ENCODE data around the gene FMO3. TPM values are rescaled to one million over a fixed set of nuclear protein-coding genes. Genes with fewer than 3 reads are reported as not detected.

Gene FMO3
- total RNA-seq, 1 donor from 2014 or later = 1.3 TPM

GRCh38 chr1:171113382-171113781 lies 22.7 kb downstream of the FMO3 start:
- intact Hi-C loops (cut with micrococcal nuclease) = no loop called here
- H3K27me3 ChIP-seq (ENCODE audit: low read depth) = no peaks in the 10 kb centered on the region
- no peaks in the 10 kb centered on the region for H3K9me3 ChIP-seq (replicated peaks)
- no peak overlapping the region for H3K27ac ChIP-seq (replicated peaks)
- TF ChIP-seq CTCF (IDR thresholded peaks at IDR 0.05; ENCODE audit: borderline replicate concordance) = no peak
- no peak for DNase-seq
- peaks cover 35% of the 10 kb centered on the region for H3K4me1 ChIP-seq
- H3K4me3 ChIP-seq = no peak overlapping the region
- no peaks in the 10 kb centered on the region for H3K36me3 ChIP-seq

DNA sequence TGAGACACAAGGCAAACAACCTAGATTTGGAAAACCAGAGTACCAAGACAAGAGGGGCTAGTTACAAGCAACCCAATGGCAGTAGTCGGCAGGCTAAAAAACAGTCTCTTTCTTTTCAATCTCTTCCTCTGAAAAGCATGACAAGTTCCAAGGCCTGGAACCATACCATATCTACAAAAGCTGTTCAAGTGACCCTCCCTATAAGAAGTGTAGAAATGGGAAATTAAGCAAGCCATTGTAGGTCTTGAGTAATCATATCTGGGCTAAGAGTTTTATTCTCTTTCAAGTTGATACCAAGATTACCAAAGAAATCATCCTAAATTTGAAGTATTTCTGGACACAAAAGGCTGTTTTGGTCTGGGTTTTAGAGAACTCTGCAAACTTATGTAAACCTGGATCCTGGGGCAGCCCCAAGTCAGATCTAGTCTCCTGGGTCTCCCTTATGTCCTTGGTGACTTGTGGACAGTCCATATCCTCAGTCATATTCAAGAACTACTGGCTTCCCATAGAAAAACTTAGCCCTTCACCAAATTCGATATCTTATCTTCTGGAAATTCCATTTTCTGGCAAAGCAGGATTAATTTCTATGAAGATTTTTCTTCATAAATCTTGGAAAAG lies 24.7 kb downstream of the FMO3 start:
- H3K36me3 ChIP-seq = no peaks in the 10 kb centered on the region
- TF ChIP-seq CTCF (IDR thresholded peaks at IDR 0.05; ENCODE audit: borderline replicate concordance) = no peak
- H3K4me3 ChIP-seq = no peak overlapping the region
- H3K9me3 ChIP-seq (replicated peaks) = no peaks in the 10 kb centered on the region
- peak overlapping the region; percentile 48 for H3K27ac ChIP-seq (replicated peaks)
- peaks cover 23% of the 10 kb centered on the region for H3K4me1 ChIP-seq
- no peak for DNase-seq
- H3K27me3 ChIP-seq (ENCODE audit: low read depth) = no peaks in the 10 kb centered on the region
- intact Hi-C loops (cut with micrococcal nuclease) = no loop called here

DNA sequence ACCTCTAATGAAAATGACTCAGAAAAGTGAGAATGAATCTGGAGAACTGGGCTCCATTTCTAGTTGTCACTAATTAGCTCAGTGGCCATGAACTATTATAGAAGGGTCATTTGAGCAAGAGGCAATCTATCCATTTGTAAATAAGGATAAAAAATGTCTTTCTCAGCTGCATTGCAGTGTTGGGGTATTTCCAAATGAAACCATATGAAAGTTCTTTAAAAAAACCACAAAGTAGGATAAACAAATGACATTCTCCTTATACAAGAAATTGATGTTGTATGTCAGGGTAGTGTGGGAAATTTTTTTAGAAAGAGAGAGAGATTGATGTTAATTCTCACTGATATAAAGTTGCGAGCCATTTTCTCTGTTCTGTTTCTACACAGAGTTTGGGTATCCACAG lies 26.0 kb downstream of the FMO3 start:
- Histone ChIP-seq H3K27ac (replicated peaks) (no peak overlapping the region), H3K9me3 (replicated peaks) (no peaks in the 10 kb centered on the region), H3K4me1 (peaks cover 10% of the 10 kb centered on the region), H3K36me3 (no peaks in the 10 kb centered on the region), H3K4me3 (no peak overlapping the region), H3K27me3 (ENCODE audit: low read depth) (no peaks in the 10 kb centered on the region)
- intact Hi-C loops (cut with micrococcal nuclease) = no loop called here
- TF ChIP-seq CTCF (IDR thresholded peaks at IDR 0.05; ENCODE audit: borderline replicate concordance) = no peak
- no peak for DNase-seq

DNA sequence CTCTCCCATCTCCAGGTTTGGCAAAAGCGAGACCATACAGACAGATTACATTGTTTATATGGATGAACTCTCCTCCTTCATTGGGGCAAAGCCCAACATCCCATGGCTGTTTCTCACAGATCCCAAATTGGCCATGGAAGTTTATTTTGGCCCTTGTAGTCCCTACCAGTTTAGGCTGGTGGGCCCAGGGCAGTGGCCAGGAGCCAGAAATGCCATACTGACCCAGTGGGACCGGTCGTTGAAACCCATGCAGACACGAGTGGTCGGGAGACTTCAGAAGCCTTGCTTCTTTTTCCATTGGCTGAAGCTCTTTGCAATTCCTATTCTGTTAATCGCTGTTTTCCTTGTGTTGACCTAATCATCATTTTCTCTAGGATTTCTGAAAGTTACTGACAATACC lies 26.4 kb downstream of the FMO3 start:
- DNase-seq = no peak
- H3K4me1 ChIP-seq = peaks cover 8% of the 10 kb centered on the region
- H3K9me3 ChIP-seq (replicated peaks) = no peaks in the 10 kb centered on the region
- no peaks in the 10 kb centered on the region for H3K36me3 ChIP-seq
- H3K27ac ChIP-seq (replicated peaks) = no peak overlapping the region
- intact Hi-C loops (cut with micrococcal nuclease) = no loop called here
- no peak for TF ChIP-seq CTCF (IDR thresholded peaks at IDR 0.05; ENCODE audit: borderline replicate concordance)
- no peaks in the 10 kb centered on the region for H3K27me3 ChIP-seq (ENCODE audit: low read depth)
- no peak overlapping the region for H3K4me3 ChIP-seq

DNA sequence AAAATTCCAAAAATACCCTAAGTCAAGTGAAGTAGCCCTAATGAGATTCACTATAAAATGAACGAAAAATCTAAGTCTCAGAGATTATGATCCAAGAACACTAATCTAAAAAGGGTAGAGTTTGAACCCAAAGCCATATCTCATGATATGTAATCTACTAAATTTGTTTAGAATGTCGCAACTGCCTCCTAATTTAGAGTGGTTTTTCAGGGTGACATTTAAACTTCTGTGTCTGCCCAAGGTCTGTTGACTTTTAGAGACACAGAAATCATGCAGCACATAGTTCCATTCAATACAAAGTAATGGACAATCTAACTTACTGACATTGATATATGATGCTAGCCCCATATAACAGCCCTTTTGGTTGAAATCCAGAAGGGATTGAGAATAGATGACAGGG lies 28.9 kb downstream of the FMO3 start:
- Histone ChIP-seq H3K9me3 (replicated peaks) (no peaks in the 10 kb centered on the region), H3K36me3 (no peaks in the 10 kb centered on the region), H3K27me3 (ENCODE audit: low read depth) (no peaks in the 10 kb centered on the region), H3K4me3 (no peak overlapping the region), H3K27ac (replicated peaks) (no peak overlapping the region), H3K4me1 (peaks cover 27% of the 10 kb centered on the region)
- TF ChIP-seq CTCF (IDR thresholded peaks at IDR 0.05; ENCODE audit: borderline replicate concordance) = no peak
- DNase-seq = no peak
- intact Hi-C loops (cut with micrococcal nuclease) = no loop called here
